Trophoblast cell (in vitro differentiated cells and primary cell): ENCODE data around the gene BOLA2.
"Not testable (repeated sequence)": the region's sequence is repeated elsewhere in the genome, so short reads cannot be mapped to it uniquely, and the experiment has no call there.

ENCODE experiments used
- DNase-seq, 2 donors: peaks; one replicate each; pipeline ENCODE4 v3.0.0-alpha.2; 2016
- H2AFZ ChIP-seq: 2 replicates; pipeline ENCODE4 v1.6.1; 2013; ENCODE audit warnings: low read length, moderate library complexity, mild to moderate bottlenecking; ENCODE audit not compliant: insufficient read depth, poor library complexity
- H2AK5ac ChIP-seq: 2 replicates; pipeline ENCODE4 v1.6.1; 2013; ENCODE audit warnings: mild to moderate bottlenecking, low read length
- H2BK120ac ChIP-seq: 2 replicates; pipeline ENCODE4 v1.6.1; 2013; ENCODE audit warnings: low read length, mild to moderate bottlenecking, moderate library complexity; ENCODE audit not compliant: insufficient read depth, poor library complexity
- H2BK12ac ChIP-seq: 2 replicates; pipeline ENCODE4 v1.6.1; 2013; ENCODE audit warnings: mild to moderate bottlenecking, low read length, moderate library complexity
- H2BK5ac ChIP-seq: 2 replicates; pipeline ENCODE4 v1.6.1; 2013; ENCODE audit warnings: low read length, low read depth, moderate library complexity, mild to moderate bottlenecking; ENCODE audit not compliant: poor library complexity
- H3K14ac ChIP-seq: 2 replicates; pipeline ENCODE4 v1.6.1; 2013; ENCODE audit warnings: mild to moderate bottlenecking, low read length
- H3K18ac ChIP-seq: 2 replicates; pipeline ENCODE4 v1.6.1; 2013; ENCODE audit warnings: mild to moderate bottlenecking, low read length
- H3K23ac ChIP-seq: 2 replicates; pipeline ENCODE4 v1.6.1; 2013; ENCODE audit warnings: low read length
- H3K27ac ChIP-seq: 2 replicates; pipeline ENCODE4 v1.5.1; 2013; ENCODE audit warnings: low read depth, mild to moderate bottlenecking, inconsistent platforms, low read length, moderate library complexity
- H3K27me3 ChIP-seq: 2 replicates; pipeline ENCODE4 v1.6.1; 2013; ENCODE audit warnings: inconsistent platforms, mild to moderate bottlenecking, low read length, moderate library complexity; ENCODE audit not compliant: insufficient read depth
- H3K36me3 ChIP-seq, 2 experiments: 1 replicate in 1 of 2; 2 replicates in 1 of 2; pipeline ENCODE4 v1.6.1; 2013; ENCODE audit warnings: low read length in 2 of 2, mild to moderate bottlenecking in 2 of 2, moderate library complexity in 1 of 2; ENCODE audit not compliant: insufficient read depth in 2 of 2, control insufficient read depth in 1 of 2
- H3K4ac ChIP-seq: 2 replicates; pipeline ENCODE4 v1.6.1; 2013; ENCODE audit warnings: low read depth, mild to moderate bottlenecking, low read length, moderate library complexity
- H3K4me1 ChIP-seq, 2 experiments: 1 replicate in 1 of 2; 2 replicates in 1 of 2; pipeline ENCODE4 v1.6.1; 2013; ENCODE audit warnings: low read length in 2 of 2, mild to moderate bottlenecking in 2 of 2, moderate library complexity in 1 of 2; ENCODE audit not compliant: insufficient read depth in 2 of 2, control insufficient read depth in 1 of 2
- H3K4me2 ChIP-seq: 2 replicates; pipeline ENCODE4 v1.6.1; 2013; ENCODE audit warnings: inconsistent platforms, mild to moderate bottlenecking, low read length, moderate library complexity
- H3K4me3 ChIP-seq: 2 replicates; pipeline ENCODE4 v1.5.1; 2013; ENCODE audit warnings: mild to moderate bottlenecking, low read depth, low read length, inconsistent platforms
- H3K79me1 ChIP-seq: one replicate; pipeline ENCODE4 v1.6.1; 2013; ENCODE audit warnings: low read length
- H3K79me2 ChIP-seq: 2 replicates; pipeline ENCODE4 v1.6.1; 2013; ENCODE audit warnings: low read length, mild to moderate bottlenecking; ENCODE audit not compliant: control insufficient read depth, insufficient read depth, poor library complexity
- H3K9ac ChIP-seq: 2 replicates; pipeline ENCODE4 v1.6.1; 2013; ENCODE audit warnings: mild to moderate bottlenecking, low read length
- H3K9me3 ChIP-seq: 2 replicates; pipeline ENCODE4 v1.6.1; 2013; ENCODE audit warnings: low read depth, mild to moderate bottlenecking, control low read depth, inconsistent platforms, low read length; ENCODE audit not compliant: insufficient read depth
- H4K12ac ChIP-seq: 2 replicates; pipeline ENCODE4 v1.6.1; 2013; ENCODE audit warnings: low read depth, mild to moderate bottlenecking, low read length, moderate library complexity
- H4K8ac ChIP-seq: 2 replicates; pipeline ENCODE4 v1.6.1; 2013; ENCODE audit warnings: low read depth, mild to moderate bottlenecking, low read length, moderate library complexity
- H4K91ac ChIP-seq: one replicate; pipeline ENCODE4 v1.6.1; 2013; ENCODE audit warnings: low read depth, mild to moderate bottlenecking, low read length, moderate library complexity
- WGBS: extraction: QIAGEN DNeasy Blood & Tissue Kit; methylation state at CpG from one replicate; pipeline ENCODE4 v1.1.7; 2013; ENCODE audit warnings: missing lambda C conversion rate; ENCODE audit not compliant: insufficient read length, insufficient coverage; ENCODE audit errors: extremely low coverage; 5-methylcytosine and 5-hydroxymethylcytosine counted together

BOLA2 gene

GRCh38 chr16:29467654-29468366 lies 13.7 kb upstream of the BOLA2 start:
- H3K4me2 ChIP-seq, H3K18ac ChIP-seq: not testable (repeated sequence)
- WGBS: no CpG with 5 or more reads among the region's 10 CpGs

DNA sequence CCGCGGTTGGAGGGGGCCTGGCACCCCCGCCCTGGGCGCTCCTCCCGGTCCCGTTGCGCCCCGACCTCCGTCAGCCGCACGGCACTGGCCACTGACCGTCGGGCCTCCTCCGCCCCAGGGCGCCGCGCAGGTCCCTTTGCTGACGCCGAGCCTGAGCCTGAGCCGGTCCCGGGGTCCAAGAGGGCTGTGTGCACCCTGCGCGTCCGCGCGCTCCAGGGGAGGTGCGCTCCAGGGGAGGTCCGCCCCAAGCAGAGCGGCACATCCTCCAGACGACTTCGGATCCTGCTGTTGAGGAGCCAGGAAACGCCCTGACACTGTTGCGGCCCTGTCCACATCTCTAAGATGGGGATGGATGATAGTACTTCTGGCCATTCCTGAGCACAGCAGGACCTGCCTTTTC lies 12.8 kb upstream of the BOLA2 start:
- H2BK120ac ChIP-seq, H3K14ac ChIP-seq, H3K4me1 ChIP-seq, H3K9ac ChIP-seq, H3K23ac ChIP-seq, H2BK12ac ChIP-seq, H3K4ac ChIP-seq, DNase-seq, H3K9me3 ChIP-seq, H3K27ac ChIP-seq, H4K12ac ChIP-seq, H2BK5ac ChIP-seq, H3K4me3 ChIP-seq, H2AFZ ChIP-seq, H4K8ac ChIP-seq, H3K79me2 ChIP-seq, H3K18ac ChIP-seq, H3K79me1 ChIP-seq, H2AK5ac ChIP-seq, H3K27me3 ChIP-seq, H3K36me3 ChIP-seq, H4K91ac ChIP-seq, H3K4me2 ChIP-seq: not testable (repeated sequence)
- WGBS: no CpG with 5 or more reads among the region's 33 CpGs

More at GRCh38 chr16:29467654-29468366, 13.7 kb upstream of the BOLA2 start:
- H3K27me3 ChIP-seq, H3K23ac ChIP-seq, H2BK12ac ChIP-seq, H3K4me3 ChIP-seq, H4K8ac ChIP-seq, H3K79me1 ChIP-seq, H3K4me1 ChIP-seq, H2BK5ac ChIP-seq, H3K27ac ChIP-seq, H4K12ac ChIP-seq, H3K9me3 ChIP-seq, H2AFZ ChIP-seq, H2BK120ac ChIP-seq, H3K36me3 ChIP-seq, H3K79me2 ChIP-seq, H3K14ac ChIP-seq, H3K4ac ChIP-seq, H4K91ac ChIP-seq, H2AK5ac ChIP-seq, H3K9ac ChIP-seq, DNase-seq: not testable (repeated sequence)

DNA sequence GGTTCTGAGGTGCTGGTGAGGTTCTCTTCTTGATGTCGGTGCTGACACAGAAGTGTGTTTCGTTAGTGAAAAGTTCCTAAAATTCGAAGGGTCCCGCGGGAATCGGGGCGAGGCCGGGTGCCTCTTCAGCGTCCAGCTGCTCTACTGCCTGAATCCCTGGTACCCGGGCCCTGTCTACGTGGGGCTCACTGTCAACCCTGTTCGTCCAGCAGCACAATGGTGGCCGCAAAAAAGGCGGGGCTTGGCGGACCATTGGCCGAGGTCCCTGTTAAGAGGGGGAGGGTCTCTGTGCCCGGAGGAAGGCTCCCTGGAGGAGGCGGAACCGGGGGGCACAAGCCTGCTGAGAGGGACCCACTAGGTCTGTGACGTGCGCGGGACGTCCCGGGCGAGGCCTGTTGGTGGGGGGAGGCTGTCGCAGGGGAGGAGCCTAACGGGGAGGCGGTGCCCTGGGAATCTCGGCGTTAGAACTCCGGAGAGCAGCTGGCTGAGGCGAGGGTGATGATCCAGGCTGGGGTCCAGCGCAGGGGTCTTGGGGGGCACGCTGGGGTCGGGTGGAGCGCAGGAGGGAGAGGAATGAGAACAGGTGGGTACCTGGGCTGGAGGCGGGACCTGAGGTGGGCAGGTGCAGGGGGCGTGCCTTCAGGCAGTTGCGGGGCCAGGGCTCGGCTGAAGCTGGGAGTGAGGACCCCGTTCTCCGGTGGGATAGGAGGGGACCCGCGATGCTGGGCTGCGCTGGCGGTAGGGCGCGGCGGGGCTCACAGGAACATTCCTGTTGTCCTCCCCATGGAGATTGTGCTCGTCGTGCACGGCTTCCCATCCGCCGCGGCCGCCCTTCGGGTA lies 12.1 kb upstream of the BOLA2 start:
- H2BK120ac ChIP-seq, H3K9me3 ChIP-seq, H2BK12ac ChIP-seq, H3K27ac ChIP-seq, H3K36me3 ChIP-seq, DNase-seq, H3K4me1 ChIP-seq, H3K27me3 ChIP-seq, H3K79me2 ChIP-seq, H3K23ac ChIP-seq, H4K12ac ChIP-seq, H3K14ac ChIP-seq, H3K4me3 ChIP-seq, H3K9ac ChIP-seq, H3K79me1 ChIP-seq, H3K18ac ChIP-seq, H3K4ac ChIP-seq, H4K91ac ChIP-seq, H2AK5ac ChIP-seq, H3K4me2 ChIP-seq, H2BK5ac ChIP-seq, H4K8ac ChIP-seq, H2AFZ ChIP-seq: not testable (repeated sequence)
- no CpG with 5 or more reads among the region's 57 CpGs for WGBS

DNA sequence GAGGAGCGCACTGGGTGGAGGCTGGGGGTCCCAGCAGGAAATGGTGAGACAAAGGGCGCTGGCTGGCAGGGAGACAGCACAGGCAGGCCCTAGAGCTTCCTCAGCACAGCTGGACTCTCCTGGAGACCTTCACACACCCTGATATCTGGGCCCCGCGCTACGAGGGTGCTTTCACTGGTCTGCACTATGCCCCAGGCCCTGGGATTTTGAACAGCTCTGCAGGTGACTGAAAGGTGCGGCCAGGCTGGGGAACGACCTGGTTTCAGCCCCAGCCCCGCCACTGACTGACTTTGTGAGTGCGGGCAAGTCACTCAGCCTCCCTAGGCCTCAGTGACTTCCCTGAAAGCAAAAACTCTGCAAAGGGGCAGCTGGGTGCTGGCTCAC lies 6.5 kb upstream of the BOLA2 start:
- H4K91ac ChIP-seq, H3K27ac ChIP-seq, H3K18ac ChIP-seq, H3K4ac ChIP-seq, H3K4me3 ChIP-seq, H3K23ac ChIP-seq, H3K79me2 ChIP-seq, H2AFZ ChIP-seq, H4K8ac ChIP-seq, H3K4me2 ChIP-seq, H3K79me1 ChIP-seq, DNase-seq, H3K4me1 ChIP-seq, H2AK5ac ChIP-seq, H4K12ac ChIP-seq, H2BK12ac ChIP-seq, H3K36me3 ChIP-seq, H3K27me3 ChIP-seq, H3K14ac ChIP-seq, H3K9ac ChIP-seq, H2BK5ac ChIP-seq, H3K9me3 ChIP-seq, H2BK120ac ChIP-seq: not testable (repeated sequence)
- WGBS: no CpG with 5 or more reads among the region's 9 CpGs
